Hematopoietic multipotent progenitor cell treated with erythropoietin and hydrocortisone succinate and interleukin-3 and kit ligand, for 15 days (in vitro differentiated cells): ENCODE results near the gene PKP1.

Experiments
- DNase-seq: peaks from one replicate; pipeline ENCODE4 v3.0.0-alpha.2; 2015; ENCODE audit warnings: low spot score

PKP1 gene

GRCh38 chr1:201309416-201309815 lies 26.1 kb downstream of the PKP1 start:
- DNase-seq = peak; percentile 61

- no peak for DNase-seq
Measured at GRCh38 chr1:201310251-201310985, 27.1 kb downstream of the PKP1 start.

GRCh38 chr1:201310986-201311355 lies 27.7 kb downstream of the PKP1 start:
- no peak for DNase-seq

GRCh38 chr1:201311356-201312011 lies 28.2 kb downstream of the PKP1 start:
- no peak for DNase-seq

GRCh38 chr1:201312298-201312697 lies 29.0 kb downstream of the PKP1 start:
- no peak for DNase-seq

GRCh38 chr1:201313086-201313485 lies 29.8 kb downstream of the PKP1 start:
- no peak for DNase-seq

- DNase-seq = no peak
Measured at GRCh38 chr1:201316556-201316955, 33.2 kb downstream of the PKP1 start.

- DNase-seq = no peak
Measured at GRCh38 chr1:201317551-201317950, 34.2 kb downstream of the PKP1 start.

- no peak for DNase-seq
Measured at GRCh38 chr1:201318504-201319340, 35.4 kb downstream of the PKP1 start.

- no peak for DNase-seq
Measured at GRCh38 chr1:201319631-201320030, 36.3 kb downstream of the PKP1 start.

GRCh38 chr1:201320168-201320788 lies 37.0 kb downstream of the PKP1 start:
- DNase-seq = no peak

GRCh38 chr1:201321826-201322390 lies 38.6 kb downstream of the PKP1 start:
- DNase-seq = no peak

GRCh38 chr1:201322653-201323510 lies 39.6 kb downstream of the PKP1 start:
- DNase-seq = no peak

- DNase-seq = no peak
Measured at GRCh38 chr1:201324306-201324705, 41.0 kb downstream of the PKP1 start.

GRCh38 chr1:201324821-201325677 lies 41.7 kb downstream of the PKP1 start:
- no peak for DNase-seq

- no peak for DNase-seq
Measured at GRCh38 chr1:201325678-201326060, 42.4 kb downstream of the PKP1 start.

- no peak for DNase-seq
Measured at GRCh38 chr1:201326710-201327109, 43.4 kb downstream of the PKP1 start.

GRCh38 chr1:201327687-201328240 lies 44.5 kb downstream of the PKP1 start:
- DNase-seq = no peak

- no peak for DNase-seq
Measured at GRCh38 chr1:201328576-201328975, 45.3 kb downstream of the PKP1 start.

- no peak for DNase-seq
Measured at GRCh38 chr1:201329286-201329685, 46.0 kb downstream of the PKP1 start.
